K562 (cell line): ENCODE results near the gene PCNX2. TPM values are rescaled to one million over a fixed set of nuclear protein-coding genes. Genes with fewer than 3 reads are reported as not detected.
A peak's percentile ranks its signal among the peaks of the same experiment; 100 is the strongest.

Experiments used
- POLR2H ChIP-seq: IDR thresholded peaks from 2 replicates; pipeline ENCODE4 v1.6.1; 2016; ENCODE audit warnings: missing genetic modification characterization, low read depth, mild to moderate bottlenecking, control low read depth, missing compliant biosample characterization, moderate library complexity
- ZNF263 ChIP-seq: sonication (generic); formaldehyde crosslinking; IDR thresholded peaks from 2 replicates; pipeline ENCODE4 v1.8.0; 2022; ENCODE audit warnings: mild to moderate bottlenecking, missing genetic modification reagents, borderline replicate concordance
- polyA plus RNA-seq, 8 experiments: library from polyadenylated mRNA; depleted of rRNA in 4 of 8; stranded (reverse) in 5 of 8; unstranded in 3 of 8; fragments of >200 nt; fragmentation: Nextera tagmentation in 2 of 8; fragmentation: Illumina TruSeq in 1 of 8; extraction: Ambion mirVana in 2 of 8; extraction: Trizol in 1 of 8; gene quantifications; 2 replicates each; pipeline versions ENCODE4 v1.2.1 to v1.2.3, GENCODE V29; 2011 to 2014; ENCODE audit warnings: inconsistent platforms in 1 of 8, missing spikeins in 1 of 8
- total RNA-seq, 7 experiments: library from RNA; depleted of rRNA in 6 of 7; stranded (reverse); fragments of >200 nt in 6 of 7; fragmentation: Illumina TruSeq in 2 of 7; extraction: Trizol in 2 of 7; gene quantifications; 2 replicates each; pipeline versions ENCODE4 v1.2.1 to v1.2.3, GENCODE V29; 2011 to 2021; ENCODE audit warnings: low replicate concordance in 1 of 7
- TF ChIP-seq, protein P1 (sequence below): sonication (generic); formaldehyde crosslinking; IDR thresholded peaks from 2 replicates; pipeline ENCODE4 v1.8.1; 2022; ENCODE audit warnings: missing genetic modification reagents
- TF ChIP-seq, protein P2 (sequence below), 2 experiments: fragments of 450-650 bp in 1 of 2; sonication (generic) in 1 of 2; formaldehyde crosslinking in 1 of 2; IDR thresholded peaks; 2 replicates each; pipeline versions ENCODE4 v1.7.1 to v1.9.0; 2016 to 2022; ENCODE audit warnings: inconsistent platforms in 1 of 2, mild to moderate bottlenecking in 1 of 2, missing genetic modification reagents in 1 of 2
- TF ChIP-seq, protein P3 (sequence below), 2 experiments: fragments of 450-650 bp; IDR thresholded peaks; 2 replicates each; pipeline ENCODE4 v1.6.1; 2016; ENCODE audit warnings: mild to moderate bottlenecking in 2 of 2, borderline replicate concordance in 1 of 2, low read depth in 1 of 2, moderate library complexity in 1 of 2
- TF ChIP-seq, protein P4 (sequence below): conservative IDR thresholded peaks from 2 replicates; pipeline ENCODE4 v1.6.1; 2011; ENCODE audit warnings: low read depth, mild to moderate bottlenecking, low read length; ENCODE audit not compliant: control insufficient read depth

The PCNX2 gene
- total and polyA plus RNA-seq, 9 of the 15 experiments (the other 6 are each of a cell fraction or from before 2014, with no cell fraction given) = 0.07 to 0.33 TPM; not detected in 7

DNA sequence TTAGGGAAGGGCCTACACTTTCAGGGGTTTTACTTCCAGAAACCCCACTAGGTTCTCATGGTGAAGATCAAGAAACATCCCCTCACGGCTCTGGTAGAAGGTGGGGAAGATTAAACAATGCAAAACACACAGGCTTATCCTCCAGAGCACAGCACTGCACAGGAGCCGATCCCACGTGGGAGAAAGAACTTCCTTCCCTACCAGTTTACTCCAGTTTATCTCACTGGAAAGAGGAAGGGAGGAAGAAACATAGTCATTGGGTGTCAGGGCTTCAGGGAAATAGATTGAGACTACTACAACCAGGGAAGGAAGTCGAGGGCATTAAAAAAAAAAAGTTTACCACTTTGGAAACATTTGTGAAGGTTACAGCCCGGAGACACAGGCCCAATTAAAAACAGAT lies 180.7 kb downstream of the PCNX2 start (continued):
- 0 out of 2 replicates have a peak, but pooled peaks have one; percentile 34 for TF ChIP-seq POLR2H (tag)
- TF ChIP-seq, protein P1, sequence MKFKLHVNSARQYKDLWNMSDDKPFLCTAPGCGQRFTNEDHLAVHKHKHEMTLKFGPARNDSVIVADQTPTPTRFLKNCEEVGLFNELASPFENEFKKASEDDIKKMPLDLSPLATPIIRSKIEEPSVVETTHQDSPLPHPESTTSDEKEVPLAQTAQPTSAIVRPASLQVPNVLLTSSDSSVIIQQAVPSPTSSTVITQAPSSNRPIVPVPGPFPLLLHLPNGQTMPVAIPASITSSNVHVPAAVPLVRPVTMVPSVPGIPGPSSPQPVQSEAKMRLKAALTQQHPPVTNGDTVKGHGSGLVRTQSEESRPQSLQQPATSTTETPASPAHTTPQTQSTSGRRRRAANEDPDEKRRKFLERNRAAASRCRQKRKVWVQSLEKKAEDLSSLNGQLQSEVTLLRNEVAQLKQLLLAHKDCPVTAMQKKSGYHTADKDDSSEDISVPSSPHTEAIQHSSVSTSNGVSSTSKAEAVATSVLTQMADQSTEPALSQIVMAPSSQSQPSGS = no peak
- TF ChIP-seq, protein P2, sequence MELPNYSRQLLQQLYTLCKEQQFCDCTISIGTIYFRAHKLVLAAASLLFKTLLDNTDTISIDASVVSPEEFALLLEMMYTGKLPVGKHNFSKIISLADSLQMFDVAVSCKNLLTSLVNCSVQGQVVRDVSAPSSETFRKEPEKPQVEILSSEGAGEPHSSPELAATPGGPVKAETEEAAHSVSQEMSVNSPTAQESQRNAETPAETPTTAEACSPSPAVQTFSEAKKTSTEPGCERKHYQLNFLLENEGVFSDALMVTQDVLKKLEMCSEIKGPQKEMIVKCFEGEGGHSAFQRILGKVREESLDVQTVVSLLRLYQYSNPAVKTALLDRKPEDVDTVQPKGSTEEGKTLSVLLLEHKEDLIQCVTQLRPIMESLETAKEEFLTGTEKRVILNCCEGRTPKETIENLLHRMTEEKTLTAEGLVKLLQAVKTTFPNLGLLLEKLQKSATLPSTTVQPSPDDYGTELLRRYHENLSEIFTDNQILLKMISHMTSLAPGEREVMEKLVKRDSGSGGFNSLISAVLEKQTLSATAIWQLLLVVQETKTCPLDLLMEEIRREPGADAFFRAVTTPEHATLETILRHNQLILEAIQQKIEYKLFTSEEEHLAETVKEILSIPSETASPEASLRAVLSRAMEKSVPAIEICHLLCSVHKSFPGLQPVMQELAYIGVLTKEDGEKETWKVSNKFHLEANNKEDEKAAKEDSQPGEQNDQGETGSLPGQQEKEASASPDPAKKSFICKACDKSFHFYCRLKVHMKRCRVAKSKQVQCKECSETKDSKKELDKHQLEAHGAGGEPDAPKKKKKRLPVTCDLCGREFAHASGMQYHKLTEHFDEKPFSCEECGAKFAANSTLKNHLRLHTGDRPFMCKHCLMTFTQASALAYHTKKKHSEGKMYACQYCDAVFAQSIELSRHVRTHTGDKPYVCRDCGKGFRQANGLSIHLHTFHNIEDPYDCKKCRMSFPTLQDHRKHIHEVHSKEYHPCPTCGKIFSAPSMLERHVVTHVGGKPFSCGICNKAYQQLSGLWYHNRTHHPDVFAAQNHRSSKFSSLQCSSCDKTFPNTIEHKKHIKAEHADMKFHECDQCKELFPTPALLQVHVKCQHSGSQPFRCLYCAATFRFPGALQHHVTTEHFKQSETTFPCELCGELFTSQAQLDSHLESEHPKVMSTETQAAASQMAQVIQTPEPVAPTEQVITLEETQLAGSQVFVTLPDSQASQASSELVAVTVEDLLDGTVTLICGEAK (IDR thresholded peaks at IDR 0.05) = no peak
- TF ChIP-seq, protein P2 (CRISPR knock-in tag; IDR thresholded peaks at IDR 0.05) = no peak
- no peak for TF ChIP-seq ZNF263 (CRISPR knock-in tag)
- TF ChIP-seq, protein P3, sequence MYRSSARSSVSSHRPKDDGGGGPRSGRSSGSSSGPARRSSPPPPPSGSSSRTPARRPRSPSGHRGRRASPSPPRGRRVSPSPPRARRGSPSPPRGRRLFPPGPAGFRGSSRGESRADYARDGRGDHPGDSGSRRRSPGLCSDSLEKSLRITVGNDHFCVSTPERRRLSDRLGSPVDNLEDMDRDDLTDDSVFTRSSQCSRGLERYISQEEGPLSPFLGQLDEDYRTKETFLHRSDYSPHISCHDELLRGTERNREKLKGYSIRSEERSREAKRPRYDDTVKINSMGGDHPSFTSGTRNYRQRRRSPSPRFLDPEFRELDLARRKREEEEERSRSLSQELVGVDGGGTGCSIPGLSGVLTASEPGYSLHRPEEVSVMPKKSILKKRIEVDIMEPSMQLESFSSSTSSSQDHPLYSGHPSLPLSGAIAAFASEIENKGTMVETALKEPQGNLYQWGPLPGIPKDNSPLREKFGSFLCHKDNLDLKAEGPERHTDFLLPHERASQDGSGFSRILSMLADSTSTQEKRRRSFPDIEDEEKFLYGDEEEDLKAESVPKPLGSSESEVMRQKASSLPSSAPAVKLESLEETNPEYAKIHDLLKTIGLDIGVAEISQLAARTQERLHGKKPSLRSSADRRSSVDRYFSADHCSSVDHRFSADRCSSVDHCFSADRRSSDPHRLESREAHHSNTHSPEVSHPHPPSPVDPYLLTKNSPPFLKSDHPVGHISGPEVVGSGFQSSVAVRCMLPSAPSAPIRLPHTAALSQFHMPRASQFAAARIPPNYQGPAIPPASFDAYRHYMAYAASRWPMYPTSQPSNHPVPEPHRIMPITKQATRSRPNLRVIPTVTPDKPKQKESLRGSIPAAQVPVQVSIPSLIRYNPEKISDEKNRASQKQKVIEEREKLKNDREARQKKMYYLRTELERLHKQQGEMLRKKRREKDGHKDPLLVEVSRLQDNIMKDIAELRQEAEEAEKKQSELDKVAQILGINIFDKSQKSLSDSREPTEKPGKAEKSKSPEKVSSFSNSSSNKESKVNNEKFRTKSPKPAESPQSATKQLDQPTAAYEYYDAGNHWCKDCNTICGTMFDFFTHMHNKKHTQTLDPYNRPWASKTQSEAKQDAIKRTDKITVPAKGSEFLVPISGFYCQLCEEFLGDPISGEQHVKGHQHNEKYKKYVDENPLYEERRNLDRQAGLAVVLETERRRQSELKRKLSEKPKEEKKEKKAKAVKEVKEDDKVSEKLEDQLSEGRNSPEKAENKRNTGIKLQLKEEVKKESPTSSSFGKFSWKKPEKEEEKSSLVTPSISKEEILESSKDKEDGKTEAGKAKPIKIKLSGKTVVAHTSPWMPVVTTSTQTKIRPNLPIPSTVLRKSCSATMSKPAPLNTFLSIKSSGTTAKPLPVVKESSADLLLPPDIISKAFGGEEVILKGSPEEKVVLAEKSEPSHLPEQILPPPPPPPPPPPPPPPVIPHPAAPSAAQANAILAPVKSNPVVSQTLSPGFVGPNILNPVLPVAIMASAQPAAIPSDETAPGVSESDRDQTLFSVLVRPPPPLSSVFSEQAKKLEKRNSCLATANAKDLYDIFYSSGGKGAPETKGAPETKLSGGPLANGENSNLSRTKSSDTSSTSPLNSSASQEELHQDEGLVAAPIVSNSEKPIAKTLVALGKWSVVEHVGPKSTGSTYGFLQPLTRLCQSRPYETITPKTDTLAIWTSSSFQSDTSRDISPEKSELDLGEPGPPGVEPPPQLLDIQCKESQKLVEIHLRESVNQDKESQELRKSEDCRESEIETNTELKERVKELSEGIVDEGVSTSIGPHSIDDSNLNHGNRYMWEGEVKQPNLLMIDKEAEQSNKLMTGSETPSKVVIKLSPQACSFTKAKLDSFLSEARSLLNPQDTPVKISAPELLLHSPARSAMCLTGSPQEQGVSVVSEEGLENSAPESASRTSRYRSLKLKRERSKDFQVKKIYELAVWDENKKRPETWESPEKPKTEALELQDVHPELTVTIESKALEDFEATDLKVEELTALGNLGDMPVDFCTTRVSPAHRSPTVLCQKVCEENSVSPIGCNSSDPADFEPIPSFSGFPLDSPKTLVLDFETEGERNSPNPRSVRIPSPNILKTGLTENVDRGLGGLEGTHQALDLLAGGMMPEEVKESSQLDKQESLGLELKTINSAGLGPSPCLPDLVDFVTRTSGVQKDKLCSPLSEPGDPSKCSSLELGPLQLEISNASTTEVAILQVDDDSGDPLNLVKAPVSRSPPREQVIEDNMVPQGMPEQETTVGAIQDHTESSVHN (IDR thresholded peaks at IDR 0.05; ENCODE audit: borderline replicate concordance in 1 of 2, low read depth in 1 of 2) = no peak
- TF ChIP-seq, protein P4, sequence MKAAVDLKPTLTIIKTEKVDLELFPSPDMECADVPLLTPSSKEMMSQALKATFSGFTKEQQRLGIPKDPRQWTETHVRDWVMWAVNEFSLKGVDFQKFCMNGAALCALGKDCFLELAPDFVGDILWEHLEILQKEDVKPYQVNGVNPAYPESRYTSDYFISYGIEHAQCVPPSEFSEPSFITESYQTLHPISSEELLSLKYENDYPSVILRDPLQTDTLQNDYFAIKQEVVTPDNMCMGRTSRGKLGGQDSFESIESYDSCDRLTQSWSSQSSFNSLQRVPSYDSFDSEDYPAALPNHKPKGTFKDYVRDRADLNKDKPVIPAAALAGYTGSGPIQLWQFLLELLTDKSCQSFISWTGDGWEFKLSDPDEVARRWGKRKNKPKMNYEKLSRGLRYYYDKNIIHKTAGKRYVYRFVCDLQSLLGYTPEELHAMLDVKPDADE = no peak
